Adipose tissue (tissue), 3 donors: Measurements from ENCODE around the gene GABARAP. TPM values are rescaled to one million over a fixed set of nuclear protein-coding genes. Genes with fewer than 3 reads are reported as not detected.

Experiments used
- H3K27ac ChIP-seq: one replicate; pipeline ENCODE4 v1.5.1; 2013; ENCODE audit warnings: low read depth, low read length
- WGBS, 3 donors: extraction: QIAGEN DNeasy Blood & Tissue Kit; methylation state at CpG; one replicate each; pipeline ENCODE4 v1.1.7; 2013; 5-methylcytosine and 5-hydroxymethylcytosine counted together
- polyA plus RNA-seq, 3 donors: library from polyadenylated mRNA; stranded (reverse); fragments of 200-250 nt; gene quantifications; one replicate each; pipeline ENCODE4 v1.2.3, GENCODE V29; 2013
- donor health status: healthy with polysubstance abuse.
- donor health status: Bipolar disorder and iron deficiency.
- donor health status: healthy.

GABARAP gene
- 1,000 to 10,000 TPM in 1 of 3 donors, 100 to 1,000 TPM in 2; 485 to 1,093 (median 668) TPM for polyA plus RNA-seq

DNA sequence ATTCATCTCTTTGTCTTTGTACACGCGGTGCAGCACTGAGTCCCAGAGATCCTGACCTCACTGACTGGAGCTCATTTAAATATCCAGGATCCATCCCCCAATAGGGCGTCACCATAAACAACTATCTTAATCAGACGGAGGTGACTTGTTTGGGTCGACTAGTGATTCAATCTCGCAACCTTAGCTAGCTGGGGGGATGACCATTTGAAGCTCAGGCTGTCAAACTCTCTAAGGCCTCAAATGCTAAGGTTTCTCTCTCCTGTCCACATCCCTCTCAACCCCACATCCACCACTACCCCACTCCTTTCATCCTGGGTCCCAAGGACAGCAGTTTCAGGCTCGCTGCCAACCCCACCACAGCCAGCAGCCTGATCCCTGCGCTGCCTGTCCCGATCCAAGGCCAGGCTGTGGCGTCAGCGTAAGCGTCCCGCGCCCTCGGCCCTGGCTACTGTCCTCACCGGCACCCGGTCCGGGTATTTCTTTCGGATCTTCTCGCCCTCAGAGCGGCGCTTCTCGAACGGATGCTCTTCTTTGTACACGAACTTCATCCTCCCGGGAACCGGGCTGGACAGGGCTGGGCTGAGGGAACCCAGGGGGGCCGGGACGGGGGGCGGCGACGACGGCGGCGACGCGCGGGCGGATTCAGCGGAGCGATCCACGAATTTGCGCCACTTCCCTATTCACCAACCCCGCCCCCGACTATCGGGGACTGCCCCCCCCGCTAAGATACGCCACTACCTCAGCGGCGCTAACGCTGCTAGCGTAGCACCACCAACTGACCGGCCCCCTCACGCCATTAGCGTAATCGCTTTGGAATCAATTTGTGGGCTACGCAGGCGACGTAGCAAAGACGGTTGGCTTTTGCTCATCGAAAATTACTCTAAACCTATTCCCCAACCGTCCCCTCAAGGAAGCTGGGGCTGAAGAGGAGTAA, at the start of gene GABARAP:
GABARAP (minus strand) TSS at position 667 of the 934 bp plus-strand sequence; CDS start at position 548, 119 bp downstream.
- 0 to 1% (median 0%) methylated on average over 59 to 62 of the region's 62 CpGs for WGBS, 3 donors
- H3K27ac ChIP-seq, result peak within 1 kb of the TSS; percentile 84

DNA sequence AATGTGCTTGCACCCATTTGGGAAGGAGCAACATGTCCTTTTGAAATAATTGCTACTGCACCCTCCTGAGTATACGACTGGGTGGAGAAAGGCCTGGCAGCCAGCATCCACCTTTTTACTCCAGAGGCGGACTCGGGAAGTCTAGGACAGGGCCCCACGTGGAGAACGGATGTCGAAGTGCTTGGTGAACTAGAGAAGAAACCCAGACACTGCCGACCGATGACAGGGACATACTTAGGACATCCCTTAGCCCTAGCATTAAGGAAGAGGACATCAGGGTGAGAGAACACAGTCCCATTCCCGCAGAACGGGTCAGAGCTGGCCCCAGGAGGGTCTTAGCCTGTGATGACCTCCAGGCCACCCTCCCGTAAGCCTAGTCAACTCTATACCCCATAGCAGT, 48.4 kb upstream of the GABARAP start:
- 66 to 84% (median 79%) methylated on average over 11 of the region's 11 CpGs for WGBS, 3 donors
- no peak overlapping the region for H3K27ac ChIP-seq

DNA sequence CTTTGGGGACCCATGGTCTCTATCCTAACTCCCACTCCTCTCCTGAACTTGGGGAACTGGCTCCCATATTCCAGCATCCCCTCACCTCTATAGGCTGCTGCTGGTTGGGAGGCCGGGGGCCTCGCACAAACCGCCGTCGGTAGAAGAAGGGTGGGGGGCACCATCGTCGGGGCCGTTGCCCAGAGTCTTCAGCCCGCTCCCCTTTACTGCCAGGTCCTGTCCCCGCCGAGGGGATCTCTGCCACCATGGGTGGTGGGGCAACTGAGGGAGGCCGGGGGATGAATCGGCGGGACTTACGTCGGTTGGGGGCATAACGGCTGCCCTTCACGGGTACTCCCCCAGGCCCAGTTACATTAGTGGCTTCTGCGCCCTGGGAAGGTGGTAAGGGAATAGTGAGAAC, 47.9 kb upstream of the GABARAP start:
- WGBS, 3 donors, result 92 to 93% (median 93%) methylated on average over 19 of the region's 19 CpGs
- no peak overlapping the region for H3K27ac ChIP-seq

DNA sequence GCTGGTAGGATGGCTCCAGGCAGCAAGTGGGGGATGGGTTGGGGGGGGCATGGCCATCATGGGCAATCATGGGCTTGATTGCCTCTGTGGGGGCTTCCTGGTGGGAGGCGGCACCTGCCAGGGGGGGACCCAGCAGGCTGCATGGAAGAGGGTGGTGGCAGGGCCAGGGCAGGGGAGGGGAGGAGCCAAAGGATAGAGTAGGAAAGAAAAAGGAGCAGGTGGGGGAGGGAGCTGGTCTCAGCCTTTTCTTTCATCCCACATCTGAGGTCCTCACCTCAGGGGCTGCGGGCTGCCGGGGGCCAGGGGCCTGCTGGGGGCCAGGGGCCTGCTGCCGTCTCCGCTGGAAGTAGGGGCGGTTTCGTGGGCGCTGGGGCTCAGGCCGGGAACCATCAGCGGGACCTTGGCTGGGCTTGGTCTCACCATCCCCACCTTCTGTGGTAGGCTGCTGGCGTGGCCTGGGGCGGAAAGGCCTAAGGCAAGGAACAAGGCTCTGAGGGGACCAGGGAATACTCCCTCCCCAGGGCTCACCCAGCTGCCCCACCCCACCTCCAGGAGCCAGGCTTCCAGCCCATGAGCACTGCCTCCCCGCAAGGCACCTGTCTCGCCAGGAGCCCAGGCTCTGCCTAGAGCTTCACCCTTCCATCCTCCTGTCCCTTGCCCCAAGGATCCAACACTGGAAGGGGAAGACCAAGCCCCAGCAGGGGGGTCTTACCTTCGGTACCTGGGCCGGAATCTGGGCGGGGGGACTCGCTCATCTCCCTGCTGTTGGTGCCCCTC, 47.2 kb upstream of the GABARAP start:
- H3K27ac ChIP-seq, result no peak overlapping the region
- WGBS, 3 donors, result 87 to 94% (median 90%) methylated on average over 16 to 18 of the region's 18 CpGs

GRCh38 chr17:7285679-7286078, 43.4 kb upstream of the GABARAP start:
- 86 to 92% (median 91%) methylated on average over 12 of the region's 12 CpGs for WGBS, 3 donors
- no peak overlapping the region for H3K27ac ChIP-seq

DNA sequence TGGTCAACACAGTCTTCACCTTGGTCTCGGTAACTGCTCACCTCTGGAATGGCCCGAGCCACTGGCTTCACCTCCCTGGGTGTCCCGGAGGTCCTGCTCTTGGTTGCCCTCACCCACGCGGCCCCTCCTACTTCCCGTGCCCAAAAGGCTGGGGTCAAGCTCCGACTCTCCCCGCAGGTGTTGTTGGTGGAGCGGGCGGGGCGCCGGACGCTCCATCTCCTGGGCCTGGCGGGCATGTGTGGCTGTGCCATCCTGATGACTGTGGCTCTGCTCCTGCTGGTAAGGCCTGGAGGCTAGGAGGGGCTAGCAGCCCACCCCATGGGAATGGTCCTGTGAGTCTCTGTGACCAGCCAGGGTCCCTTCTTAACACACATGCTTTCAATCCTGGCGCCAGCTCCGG, 42.7 kb upstream of the GABARAP start:
- H3K27ac ChIP-seq, result no peak overlapping the region

DNA sequence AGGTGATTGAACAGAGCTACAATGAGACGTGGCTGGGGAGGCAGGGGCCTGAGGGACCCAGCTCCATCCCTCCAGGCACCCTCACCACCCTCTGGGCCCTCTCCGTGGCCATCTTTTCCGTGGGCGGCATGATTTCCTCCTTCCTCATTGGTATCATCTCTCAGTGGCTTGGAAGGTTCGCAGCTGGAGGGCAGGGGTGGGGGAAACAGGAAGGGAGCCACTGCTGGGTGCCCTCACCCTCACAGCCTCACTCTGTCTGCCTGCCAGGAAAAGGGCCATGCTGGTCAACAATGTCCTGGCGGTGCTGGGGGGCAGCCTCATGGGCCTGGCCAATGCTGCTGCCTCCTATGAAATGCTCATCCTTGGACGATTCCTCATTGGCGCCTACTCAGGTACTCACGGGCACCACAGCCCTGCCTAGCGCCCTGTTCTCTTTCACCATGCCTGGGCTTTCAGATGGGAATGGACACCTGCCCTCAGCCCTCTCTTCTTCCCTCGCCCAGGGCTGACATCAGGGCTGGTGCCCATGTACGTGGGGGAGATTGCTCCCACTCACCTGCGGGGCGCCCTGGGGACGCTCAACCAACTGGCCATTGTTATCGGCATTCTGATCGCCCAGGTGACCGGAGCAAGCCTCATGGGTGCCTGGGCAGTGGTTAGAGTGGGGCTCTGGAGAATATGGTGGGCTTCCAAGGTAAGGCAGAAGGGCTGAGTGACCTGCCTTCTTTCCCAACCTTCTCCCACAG, 41.4 kb upstream of the GABARAP start:
- no peak overlapping the region for H3K27ac ChIP-seq
- WGBS, 3 donors, result 81 to 91% (median 82%) methylated on average over 18 of the region's 18 CpGs

More for the DNA sequence above, 42.7 kb upstream of the GABARAP start:
- 90 to 93% (median 91%) methylated on average over 16 of the region's 16 CpGs for WGBS, 3 donors

GRCh38 chr17:7282752-7283321, 40.6 kb upstream of the GABARAP start:
- no peak overlapping the region for H3K27ac ChIP-seq
- 45 to 54% (median 52%) methylated on average over 6 of the region's 6 CpGs for WGBS, 3 donors

DNA sequence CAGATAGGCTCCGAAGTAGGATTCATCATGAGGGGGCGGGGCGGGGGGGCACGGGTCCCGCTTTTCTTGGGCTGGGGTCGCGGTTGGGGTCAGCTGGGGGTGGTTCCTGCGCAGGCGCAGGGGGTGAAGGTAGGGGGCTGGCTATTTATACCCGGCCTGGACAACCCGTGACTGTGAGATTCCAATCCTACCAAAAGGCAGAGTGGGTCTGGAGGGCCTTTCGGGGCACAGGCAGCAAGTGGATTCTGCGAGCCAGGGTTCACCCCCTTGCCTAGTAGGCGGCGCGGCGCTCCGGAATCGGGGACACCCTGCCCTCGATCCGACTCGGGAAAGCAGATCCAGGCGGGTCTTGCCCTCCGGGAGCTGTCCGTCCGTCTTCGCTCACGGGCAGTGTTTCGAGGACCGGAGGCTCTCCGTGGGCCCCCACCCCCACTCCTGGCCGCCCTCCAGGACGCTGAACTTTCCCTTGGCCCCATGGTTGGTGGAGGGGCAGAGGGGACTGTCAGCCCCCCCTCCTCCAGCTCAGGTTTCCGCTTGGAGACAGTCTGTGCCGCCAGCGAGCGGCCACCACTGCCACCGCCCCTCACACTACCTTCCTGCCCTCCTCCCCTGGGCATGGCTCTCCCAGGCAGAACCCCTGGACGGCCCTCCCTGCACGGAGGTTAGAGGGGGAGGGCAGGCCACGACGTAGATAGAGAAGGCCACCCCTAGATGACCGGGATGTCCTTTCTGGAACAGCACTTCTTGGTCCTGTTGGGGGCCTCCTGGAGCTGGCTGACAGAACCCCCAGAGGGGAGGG, 39.9 kb upstream of the GABARAP start:
- H3K27ac ChIP-seq, result no peak overlapping the region

GRCh38 chr17:7281074-7281952, 39.1 kb upstream of the GABARAP start, which contains the start of gene SLC2A4:
Gene SLC2A4, plus strand, starts transcription at chr17:7281718. Its CDS starts 217 bp downstream, at chr17:7281935.
- WGBS, 3 donors, result 0 to 1% (median 0%) methylated on average over 67 to 71 of the region's 71 CpGs
- peak within 1 kb of the TSS; percentile 21 for H3K27ac ChIP-seq

More for the DNA sequence above, 39.9 kb upstream of the GABARAP start:
- 3 to 5% (median 5%) methylated on average over 41 to 43 of the region's 43 CpGs for WGBS, 3 donors

- WGBS, 3 donors, result 0 to 1% (median 1%) methylated on average over 29 of the region's 29 CpGs
- H3K27ac ChIP-seq, result peak overlapping the region; percentile 21
These were observed 38.3 kb upstream of the GABARAP start for GRCh38 chr17:7280519-7281073.

GRCh38 chr17:7279448-7279847, 37.2 kb upstream of the GABARAP start:
- WGBS, 3 donors, result 80 to 90% (median 90%) methylated on average over 8 of the region's 8 CpGs
- H3K27ac ChIP-seq, result no peak overlapping the region

- 25 to 85% (median 71%) methylated on average over 1 of the region's 1 CpG for WGBS, 3 donors
- no peak overlapping the region for H3K27ac ChIP-seq
These were observed 24.5 kb upstream of the GABARAP start for GRCh38 chr17:7266784-7267183.

DNA sequence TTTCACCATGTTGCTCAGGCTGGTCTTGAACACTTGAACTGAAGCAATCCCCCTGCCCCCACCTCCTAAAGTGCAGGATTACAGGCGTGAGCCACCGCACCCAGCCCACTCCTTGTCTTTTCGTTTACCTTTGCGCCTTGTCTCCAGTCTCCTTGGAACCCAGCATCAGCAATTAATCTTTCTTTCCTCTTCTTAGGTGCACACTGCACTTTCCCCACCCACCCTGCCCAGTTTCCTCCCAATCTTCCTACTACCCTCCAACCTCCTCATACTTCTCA, 21.5 kb upstream of the GABARAP start:
- 47 to 49% (median 49%) methylated on average over 4 of the region's 4 CpGs for WGBS, 3 donors

GRCh38 chr17:7262935-7263800, 20.9 kb upstream of the GABARAP start:
- 6 to 11% (median 11%) methylated on average over 26 of the region's 26 CpGs for WGBS, 3 donors
- H3K27ac ChIP-seq, result no peak overlapping the region

More for the DNA sequence above, 21.5 kb upstream of the GABARAP start:
- no peak overlapping the region for H3K27ac ChIP-seq
